HG03139 (cell line): ENCODE results near the gene TUBGCP2.
"Not testable (repeated sequence)": the region's sequence is repeated elsewhere in the genome, so short reads cannot be mapped to it uniquely, and the experiment has no call there.

Source experiments
- ATAC-seq: cut with Tn5 transposase; IDR thresholded peaks from one replicate; pipeline ENCODE4 v1.9.1; 2021; ENCODE audit not compliant: unreplicated experiment

TUBGCP2 gene

GRCh38 chr10:133267829-133268228 is 40.8 kb downstream of the TUBGCP2 start:
- no peak for ATAC-seq

- ATAC-seq = no peak
These were observed 41.4 kb downstream of the TUBGCP2 start for GRCh38 chr10:133267293-133267692.

GRCh38 chr10:133266056-133266795 is 42.4 kb downstream of the TUBGCP2 start:
- ATAC-seq = no peak

- not testable (repeated sequence) for ATAC-seq
These were observed 43.6 kb downstream of the TUBGCP2 start for GRCh38 chr10:133265052-133265451.

- no peak for ATAC-seq
These were observed 44.2 kb downstream of the TUBGCP2 start for GRCh38 chr10:133264461-133264860.

GRCh38 chr10:133263674-133264073 is 45.0 kb downstream of the TUBGCP2 start:
- no peak for ATAC-seq

GRCh38 chr10:133262696-133263095 is 46.0 kb downstream of the TUBGCP2 start:
- no peak for ATAC-seq

- peak; percentile 37 for ATAC-seq
These were observed 46.8 kb downstream of the TUBGCP2 start for GRCh38 chr10:133261726-133262325.

- ATAC-seq = peak; percentile 33
These were observed 47.6 kb downstream of the TUBGCP2 start for GRCh38 chr10:133260895-133261725.

GRCh38 chr10:133259602-133259989 is 49.1 kb downstream of the TUBGCP2 start:
- no peak for ATAC-seq

- no peak for ATAC-seq
These were observed 49.7 kb downstream of the TUBGCP2 start for GRCh38 chr10:133258818-133259601.

GRCh38 chr10:133258066-133258817 is 50.4 kb downstream of the TUBGCP2 start:
- ATAC-seq = no peak

- no peak for ATAC-seq
These were observed 51.1 kb downstream of the TUBGCP2 start for GRCh38 chr10:133257489-133258065.

- ATAC-seq = no peak
These were observed 53.3 kb downstream of the TUBGCP2 start for GRCh38 chr10:133255323-133255722.

GRCh38 chr10:133254421-133255120 is 54.1 kb downstream of the TUBGCP2 start:
- ATAC-seq = no peak

GRCh38 chr10:133253361-133253955 is 55.2 kb downstream of the TUBGCP2 start:
- ATAC-seq = no peak

GRCh38 chr10:133252223-133252552 is 56.5 kb downstream of the TUBGCP2 start:
- no peak for ATAC-seq

GRCh38 chr10:133251388-133252222 is 57.1 kb downstream of the TUBGCP2 start:
- ATAC-seq = no peak
